Prostate gland (tissue), 2 donors: ENCODE results near the gene PFN3. TPM values are rescaled to one million over a fixed set of nuclear protein-coding genes. Genes with fewer than 3 reads are reported as not detected.

ENCODE experiments used
- DNase-seq: peaks from one replicate; pipeline ENCODE4 v3.0.0-alpha.2; 2019; ENCODE audit warnings: low spot score
- H3K27ac ChIP-seq, 2 donors: fragments of 200-600 bp; sonication (generic); 2 replicates each; pipeline ENCODE4 v1.5.1; 2017 to 2019
- H3K27me3 ChIP-seq: fragments of 200-600 bp; sonication (generic); replicated peaks from 2 replicates; pipeline ENCODE4 v1.5.1; 2019; ENCODE audit not compliant: insufficient read depth
- H3K36me3 ChIP-seq, 2 donors: fragments of 200-600 bp; sonication (generic); 1 replicate in 1 of 2; 2 replicates in 1 of 2; pipeline versions ENCODE4 v1.5.1 to v1.8.1; 2017 to 2019
- H3K4me1 ChIP-seq: fragments of 200-600 bp; sonication (generic); replicated peaks from 2 replicates; pipeline ENCODE4 v1.5.1; 2019
- H3K4me3 ChIP-seq, 2 donors: fragments of 200-600 bp; sonication (generic); 2 replicates each; pipeline ENCODE4 v1.5.1; 2017 to 2019
- H3K9me3 ChIP-seq: fragments of 200-600 bp; sonication (generic); 2 replicates; pipeline ENCODE4 v1.5.1; 2017
- CTCF ChIP-seq, 4 experiments: fragments of 200-600 bp in 2 of 4; fragments of 450-650 bp in 2 of 4; sonication (generic) in 2 of 4; IDR thresholded peaks; 1 replicate in 3 of 4; 2 replicates in 1 of 4; pipeline ENCODE4 v1.5.1; 2016 to 2019; ENCODE audit warnings: antibody characterized with exemption in 4 of 4, mild to moderate bottlenecking in 2 of 4, moderate library complexity in 2 of 4
- POLR2A ChIP-seq: fragments of 450-650 bp; IDR thresholded peaks from one replicate; pipeline ENCODE4 v1.6.1; 2016; ENCODE audit warnings: antibody characterized with exemption, mild to moderate bottlenecking
- POLR2AphosphoS5 ChIP-seq: sonication (generic); formaldehyde crosslinking; IDR thresholded peaks from one replicate; pipeline ENCODE4 v1.6.1; 2017; ENCODE audit warnings: antibody characterized with exemption
- WGBS: methylation state at CpG from one replicate; pipeline ENCODE4 v1.1.5; 2018; 5-methylcytosine and 5-hydroxymethylcytosine counted together
- intact Hi-C: fragments of 100-400 bp; cut with DNase I; formaldehyde crosslinking; loops from one replicate; pipeline ENCODE4 v1.14.2; 2022
- total RNA-seq, 2 donors: library from RNA; depleted of rRNA; stranded (reverse); fragments of >200 nt; gene quantifications; one replicate each; pipeline ENCODE4 v1.1.0, GENCODE V29; 2016

The PFN3 gene
- total RNA-seq, 2 donors from 2014 or later = not detected

DNA sequence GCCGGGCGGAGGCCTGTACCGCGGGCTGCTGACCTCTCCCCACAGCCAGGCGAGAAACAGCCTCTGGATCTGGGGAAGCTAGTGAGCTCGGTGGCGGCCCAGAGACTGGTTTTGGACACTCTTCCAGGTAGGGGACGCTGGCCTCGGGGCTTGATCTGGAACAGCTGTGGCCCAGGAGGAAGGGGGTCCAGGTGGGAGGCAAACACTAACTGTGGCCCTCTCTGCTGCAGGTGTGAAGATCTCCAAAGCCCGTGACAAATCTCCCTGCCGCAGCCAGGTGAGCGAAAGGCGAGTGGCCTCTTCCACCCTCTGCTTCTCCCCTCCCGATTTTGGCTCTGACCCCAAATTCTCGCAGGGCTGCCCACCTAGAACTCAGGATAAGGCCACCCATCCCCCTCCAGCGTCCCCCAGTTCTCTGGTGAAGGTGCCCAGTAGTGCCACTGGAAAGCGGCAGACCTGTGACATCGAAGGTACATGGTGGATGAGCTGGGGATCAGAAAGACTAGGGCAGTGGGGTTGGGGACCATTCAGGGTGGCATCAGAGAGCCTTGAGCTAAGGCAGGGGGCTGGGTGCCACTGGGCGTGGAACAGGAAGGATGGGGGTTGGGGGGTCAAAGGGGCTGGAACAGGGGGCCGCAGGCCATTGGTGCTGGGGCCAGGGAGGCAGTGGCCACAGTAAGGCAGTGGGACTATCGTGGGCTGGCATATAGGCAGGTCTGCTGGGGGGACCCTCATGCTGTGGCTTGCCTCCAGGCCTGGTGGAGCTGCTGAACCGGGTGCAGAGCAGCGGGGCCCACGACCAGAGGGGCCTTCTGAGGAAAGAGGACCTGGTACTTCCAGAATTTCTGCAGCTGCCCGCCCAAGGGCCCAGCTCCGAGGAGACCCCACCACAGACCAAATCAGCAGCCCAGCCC lies 29.1 kb downstream of the PFN3 start:
- Histone ChIP-seq H3K4me1 (peaks cover 4% of the 10 kb centered on the region), H3K27ac (peak overlapping the region; percentile 76 to 77), H3K4me3 (peak overlapping the region; percentile 35 to 38), H3K9me3 (no peaks in the 10 kb centered on the region), H3K27me3 (no peaks in the 10 kb centered on the region), H3K36me3 (no peaks in the 10 kb centered on the region)
- 52% methylated on average over 22 of the region's 26 CpGs for WGBS
- intact Hi-C loops = no loop called here
- no peak for TF ChIP-seq POLR2AphosphoS5
- no peak for TF ChIP-seq POLR2A
- TF ChIP-seq CTCF (IDR thresholded peaks at IDR 0.05) = no peak
- no peak for DNase-seq

- TF ChIP-seq CTCF (IDR thresholded peaks at IDR 0.05) (peak; percentile 27 to 86 (median 61)), POLR2A (no peak), POLR2AphosphoS5 (peak; percentile 73)
- DNase-seq = peak; percentile 87
- 24% methylated on average over 26 of the region's 42 CpGs for WGBS
- peak overlapping the region; percentile 35 to 38 for H3K4me3 ChIP-seq
- peak overlapping the region; percentile 76 to 77 for H3K27ac ChIP-seq
- no peaks in the 10 kb centered on the region for H3K9me3 ChIP-seq
- no peaks in the 10 kb centered on the region for H3K27me3 ChIP-seq
- no peaks in the 10 kb centered on the region for H3K36me3 ChIP-seq
- intact Hi-C loops = no loop called here
- peaks cover 12% of the 10 kb centered on the region for H3K4me1 ChIP-seq
These were observed 29.9 kb downstream of the PFN3 start for GRCh38 chr5:177370488-177371119.

GRCh38 chr5:177369645-177370440 lies 30.6 kb downstream of the PFN3 start:
- Histone ChIP-seq H3K9me3 (no peaks in the 10 kb centered on the region), H3K4me3 (no peak overlapping the region), H3K27ac (peak overlapping the region; percentile 76 to 77), H3K36me3 (no peaks in the 10 kb centered on the region), H3K4me1 (peaks cover 12% of the 10 kb centered on the region), H3K27me3 (no peaks in the 10 kb centered on the region)
- no peak for DNase-seq
- TF ChIP-seq POLR2A = no peak
- no peak for TF ChIP-seq POLR2AphosphoS5
- no peak for TF ChIP-seq CTCF (IDR thresholded peaks at IDR 0.05)
- WGBS = 59% methylated on average over 11 of the region's 11 CpGs
- intact Hi-C loops = loop anchor here (5.0 kb wide), 1 partner anchor 238 kb away; the partner anchor contains the start of gene NSD1

- WGBS = 65% methylated on average over 5 of the region's 5 CpGs
- DNase-seq = no peak
- peak overlapping the region in 1 of 2 donors; percentile 77 for H3K27ac ChIP-seq
- H3K4me3 ChIP-seq = no peak overlapping the region
- TF ChIP-seq POLR2AphosphoS5 = no peak
- TF ChIP-seq CTCF (IDR thresholded peaks at IDR 0.05) = peak in 2 of 4 experiments; percentile 35 to 43
- TF ChIP-seq POLR2A = no peak
- H3K36me3 ChIP-seq = no peaks in the 10 kb centered on the region
- intact Hi-C loops = loop anchor here (5.0 kb wide), 1 partner anchor 237 kb away; the partner anchor contains the start of gene NSD1
- H3K27me3 ChIP-seq = no peaks in the 10 kb centered on the region
- H3K9me3 ChIP-seq = no peaks in the 10 kb centered on the region
- peaks cover 12% of the 10 kb centered on the region for H3K4me1 ChIP-seq
These were observed 31.4 kb downstream of the PFN3 start for GRCh38 chr5:177368869-177369644.
